Osteoblast (primary cell): ENCODE data around the gene TXLNB. TPM values are rescaled to one million over a fixed set of nuclear protein-coding genes. Genes with fewer than 3 reads are reported as not detected.

Experiments used
- DNase-seq: peaks from one replicate; pipeline ENCODE4 v3.0.0; 2011; ENCODE audit warnings: low spot score, mixed read lengths; ENCODE audit not compliant: insufficient read length; ENCODE audit errors: missing footprints
- H2AFZ ChIP-seq: 2 replicates; pipeline ENCODE4 v1.6.0; 2011; ENCODE audit warnings: mild to moderate bottlenecking, low read length
- H3K27ac ChIP-seq: 2 replicates; pipeline ENCODE4 v1.5.1; 2011; ENCODE audit warnings: mild to moderate bottlenecking, low read depth, low read length, moderate library complexity
- H3K27me3 ChIP-seq: 2 replicates; pipeline ENCODE4 v1.6.0; 2012; ENCODE audit warnings: mild to moderate bottlenecking, control low read depth, inconsistent platforms, low read length, moderate library complexity; ENCODE audit not compliant: insufficient read depth
- H3K36me3 ChIP-seq: 2 replicates; pipeline ENCODE4 v1.5.1; 2011; ENCODE audit warnings: mild to moderate bottlenecking, low read length, control low read depth, moderate library complexity; ENCODE audit not compliant: insufficient read depth
- H3K4me1 ChIP-seq: 2 replicates; pipeline ENCODE4 v1.5.1; 2011; ENCODE audit warnings: mild to moderate bottlenecking, low read length, control low read depth, moderate library complexity; ENCODE audit not compliant: insufficient read depth
- H3K4me2 ChIP-seq: 2 replicates; pipeline ENCODE4 v1.6.0; 2011; ENCODE audit warnings: mild to moderate bottlenecking, low read length; ENCODE audit not compliant: insufficient read depth
- H3K4me3 ChIP-seq: fragments of 200-600 bp; sonication (generic); 3 replicates; pipeline ENCODE4 v1.5.1; 2012; ENCODE audit warnings: mild to moderate bottlenecking, low read length, inconsistent platforms; ENCODE audit not compliant: insufficient read depth
- H3K79me2 ChIP-seq: 2 replicates; pipeline ENCODE4 v1.6.0; 2012; ENCODE audit warnings: mild to moderate bottlenecking, low read length, control low read depth, inconsistent platforms; ENCODE audit not compliant: insufficient read depth
- H3K9me3 ChIP-seq: 2 replicates; pipeline ENCODE4 v1.5.1; 2011; ENCODE audit warnings: low read depth, low read length, control low read depth
- H4K20me1 ChIP-seq: 2 replicates; pipeline ENCODE4 v1.6.0; 2012; ENCODE audit warnings: mild to moderate bottlenecking, low read length, control low read depth; ENCODE audit not compliant: insufficient read depth
- total RNA-seq: library from RNA; depleted of rRNA; stranded (reverse); fragments of >200 nt; gene quantifications from 2 replicates; pipeline ENCODE4 v1.2.3, GENCODE V29; 2012
- TF ChIP-seq, protein P1 (sequence below): IDR thresholded peaks from 2 replicates; pipeline ENCODE4 v1.5.1; 2011; ENCODE audit warnings: mild to moderate bottlenecking, low read depth, low read length, moderate library complexity; ENCODE audit errors: extremely low read depth

The TXLNB gene
- total RNA-seq, 1 donor: 1.8 TPM

DNA sequence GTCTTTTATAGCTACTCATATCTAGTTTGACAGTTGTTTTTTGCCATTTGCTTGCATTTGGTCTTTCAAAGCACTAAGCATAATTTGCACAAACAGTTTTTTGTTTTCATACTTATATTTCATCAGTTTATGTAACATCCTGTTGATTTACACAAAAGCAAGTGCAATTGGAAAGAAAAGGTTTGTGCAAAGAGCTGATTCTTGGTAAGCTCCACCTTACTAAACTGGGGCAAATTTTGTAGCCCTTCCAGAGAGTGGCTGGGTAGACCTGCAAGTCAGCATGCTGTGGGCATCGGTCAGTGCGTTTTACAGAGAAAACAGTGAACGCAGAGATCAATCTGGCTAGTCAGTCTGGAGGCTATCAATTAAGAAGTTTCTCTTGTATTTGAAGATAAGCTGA, 34.5 kb downstream of the TXLNB start:
- Histone ChIP-seq H3K27me3 (no peaks in the 10 kb centered on the region), H3K36me3 (no peaks in the 10 kb centered on the region), H3K9me3 (no peaks in the 10 kb centered on the region), H3K27ac (no peak overlapping the region), H3K79me2 (no peaks in the 10 kb centered on the region), H3K4me3 (no peak overlapping the region), H3K4me2 (no peak overlapping the region), H4K20me1 (no peaks in the 10 kb centered on the region), H3K4me1 (no peaks in the 10 kb centered on the region), H2AFZ (no peak overlapping the region)
- TF ChIP-seq, protein P1, sequence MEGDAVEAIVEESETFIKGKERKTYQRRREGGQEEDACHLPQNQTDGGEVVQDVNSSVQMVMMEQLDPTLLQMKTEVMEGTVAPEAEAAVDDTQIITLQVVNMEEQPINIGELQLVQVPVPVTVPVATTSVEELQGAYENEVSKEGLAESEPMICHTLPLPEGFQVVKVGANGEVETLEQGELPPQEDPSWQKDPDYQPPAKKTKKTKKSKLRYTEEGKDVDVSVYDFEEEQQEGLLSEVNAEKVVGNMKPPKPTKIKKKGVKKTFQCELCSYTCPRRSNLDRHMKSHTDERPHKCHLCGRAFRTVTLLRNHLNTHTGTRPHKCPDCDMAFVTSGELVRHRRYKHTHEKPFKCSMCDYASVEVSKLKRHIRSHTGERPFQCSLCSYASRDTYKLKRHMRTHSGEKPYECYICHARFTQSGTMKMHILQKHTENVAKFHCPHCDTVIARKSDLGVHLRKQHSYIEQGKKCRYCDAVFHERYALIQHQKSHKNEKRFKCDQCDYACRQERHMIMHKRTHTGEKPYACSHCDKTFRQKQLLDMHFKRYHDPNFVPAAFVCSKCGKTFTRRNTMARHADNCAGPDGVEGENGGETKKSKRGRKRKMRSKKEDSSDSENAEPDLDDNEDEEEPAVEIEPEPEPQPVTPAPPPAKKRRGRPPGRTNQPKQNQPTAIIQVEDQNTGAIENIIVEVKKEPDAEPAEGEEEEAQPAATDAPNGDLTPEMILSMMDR: no peak
- DNase-seq: no peak

DNA sequence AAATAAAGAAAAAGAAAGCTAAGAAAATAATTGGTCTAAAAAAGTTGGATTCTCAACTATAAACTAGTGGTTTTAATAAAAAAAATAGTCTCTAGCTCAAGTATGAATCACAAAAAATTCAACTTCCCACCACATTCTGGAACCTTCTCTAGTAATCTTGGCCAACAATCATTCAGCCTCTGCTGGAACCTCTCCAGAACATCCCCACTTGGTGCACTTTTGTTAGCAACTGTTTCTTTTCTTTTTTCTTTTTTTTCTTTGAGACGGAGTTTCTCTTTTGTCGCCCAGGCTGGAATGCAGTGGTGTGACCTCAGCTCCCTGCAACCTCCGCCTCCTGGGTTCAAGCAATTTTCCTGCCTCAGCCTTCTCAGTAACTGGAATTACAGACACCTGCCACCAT, 35.7 kb downstream of the TXLNB start:
- Histone ChIP-seq H3K27ac (no peak overlapping the region), H2AFZ (no peak overlapping the region), H3K4me1 (no peaks in the 10 kb centered on the region), H3K9me3 (no peaks in the 10 kb centered on the region), H3K4me3 (no peak overlapping the region), H3K27me3 (no peaks in the 10 kb centered on the region), H3K36me3 (no peaks in the 10 kb centered on the region), H3K79me2 (no peaks in the 10 kb centered on the region), H3K4me2 (peak overlapping the region; percentile 60), H4K20me1 (no peaks in the 10 kb centered on the region)
- peak; percentile 78 for DNase-seq
- TF ChIP-seq, protein P1: no peak

DNA sequence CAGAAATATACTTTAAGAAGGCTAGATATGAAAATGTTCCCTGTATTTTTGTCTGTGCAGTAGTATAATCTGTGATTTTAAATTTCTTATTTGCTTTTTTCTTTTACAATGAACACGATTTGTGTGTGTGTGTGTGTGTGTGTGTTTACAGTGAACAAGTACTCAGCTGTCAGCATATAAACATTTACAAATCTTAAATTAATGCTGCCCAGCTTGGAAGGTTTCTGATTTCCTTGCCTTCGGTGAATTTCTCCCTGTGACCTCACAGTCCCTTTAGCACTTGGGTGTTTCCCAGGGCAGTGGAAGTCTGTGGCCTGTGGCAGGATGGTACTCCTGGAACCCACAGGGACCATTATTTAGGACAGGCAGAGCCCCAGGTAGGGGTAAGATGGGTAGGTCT, 37.6 kb downstream of the TXLNB start:
- no peaks in the 10 kb centered on the region for H3K27me3 ChIP-seq
- H2AFZ ChIP-seq: no peak overlapping the region
- no peaks in the 10 kb centered on the region for H3K36me3 ChIP-seq
- H3K9me3 ChIP-seq: no peaks in the 10 kb centered on the region
- no peaks in the 10 kb centered on the region for H3K4me1 ChIP-seq
- no peak overlapping the region for H3K27ac ChIP-seq
- H3K4me2 ChIP-seq: no peak overlapping the region
- H3K79me2 ChIP-seq: no peaks in the 10 kb centered on the region
- no peak overlapping the region for H3K4me3 ChIP-seq
- DNase-seq: no peak
- no peaks in the 10 kb centered on the region for H4K20me1 ChIP-seq
- TF ChIP-seq, protein P1: no peak

DNA sequence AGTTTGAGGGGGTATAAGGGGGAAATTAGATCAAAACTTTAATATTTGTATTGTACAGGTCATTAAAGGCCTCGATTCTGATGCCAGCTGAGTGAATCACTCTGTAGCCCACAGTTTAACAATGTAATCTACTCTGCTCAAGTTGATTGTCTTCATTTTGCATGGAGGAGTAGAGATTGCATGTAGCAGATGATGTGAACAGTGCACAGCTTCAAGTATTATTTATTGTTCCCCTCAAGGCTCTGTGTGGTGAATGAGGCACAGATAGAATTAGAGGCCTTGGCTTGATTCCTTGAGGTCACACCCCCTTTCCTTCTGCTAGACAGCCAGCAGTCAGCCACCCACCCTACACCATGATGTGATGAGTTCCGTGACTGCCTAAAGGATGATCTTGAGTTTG, 38.1 kb downstream of the TXLNB start:
- Histone ChIP-seq H3K4me1 (no peaks in the 10 kb centered on the region), H3K4me2 (no peak overlapping the region), H4K20me1 (no peaks in the 10 kb centered on the region), H3K79me2 (no peaks in the 10 kb centered on the region), H3K9me3 (no peaks in the 10 kb centered on the region), H3K36me3 (no peaks in the 10 kb centered on the region), H3K4me3 (no peak overlapping the region), H3K27ac (no peak overlapping the region), H3K27me3 (no peaks in the 10 kb centered on the region), H2AFZ (no peak overlapping the region)
- no peak for DNase-seq
- TF ChIP-seq, protein P1: no peak
